AG09319 (cell line): ENCODE data around the gene ULK4.
"Not testable (repeated sequence)": the region's sequence is repeated elsewhere in the genome, so short reads cannot be mapped to it uniquely, and the experiment has no call there.

Experiments
- DNase-seq: peaks from one replicate; pipeline ENCODE4 v3.0.0-alpha.2; 2010; ENCODE audit warnings: low read depth; ENCODE audit errors: extremely low read depth
- CTCF ChIP-seq: IDR thresholded peaks from 2 replicates; pipeline ENCODE4 v1.5.1; 2011; ENCODE audit warnings: low read depth, mild to moderate bottlenecking, inconsistent platforms, low read length, moderate library complexity

The ULK4 gene

GRCh38 chr3:41652506-41652905 lies 309.4 kb downstream of the ULK4 start:
- no peak for DNase-seq
- no peak for TF ChIP-seq CTCF

GRCh38 chr3:41651718-41652117 lies 310.2 kb downstream of the ULK4 start:
- no peak for DNase-seq
- TF ChIP-seq CTCF: no peak

GRCh38 chr3:41650406-41650805 lies 311.5 kb downstream of the ULK4 start:
- DNase-seq: no peak
- TF ChIP-seq CTCF: no peak

GRCh38 chr3:41649129-41649739 lies 312.7 kb downstream of the ULK4 start:
- no peak for TF ChIP-seq CTCF
- DNase-seq: no peak

GRCh38 chr3:41647730-41648129 lies 314.2 kb downstream of the ULK4 start:
- not testable (repeated sequence) for DNase-seq

GRCh38 chr3:41640076-41640475 lies 321.8 kb downstream of the ULK4 start:
- no peak for DNase-seq
- TF ChIP-seq CTCF: no peak

- no peak for TF ChIP-seq CTCF
- DNase-seq: no peak
Observed at GRCh38 chr3:41638381-41638780, 323.5 kb downstream of the ULK4 start.

GRCh38 chr3:41632700-41633099 lies 329.2 kb downstream of the ULK4 start:
- no peak for DNase-seq
- TF ChIP-seq CTCF: no peak
